Activated CD8-positive, alpha-beta memory T cell treated with anti-CD3 and anti-CD28 coated beads, Interleukin-2, amount 10 ng/mL, durations not matched to agents 7 days and 5 days (primary cell): ENCODE data around the gene FGD2. TPM values are rescaled to one million over a fixed set of nuclear protein-coding genes. Genes with fewer than 3 reads are reported as not detected.

Source experiments
- ATAC-seq: fragments of 150-1000 bp; cut with Tn5 transposase; one replicate; pipeline ENCODE4 v1.10.0; 2021; ENCODE audit warnings: moderate library complexity
- CTCF ChIA-PET: fragments of 350-600 bp; sonication (Branson Sonifier 250); formaldehyde crosslinking; loops from one replicate; lab custom pipeline; 2021; ENCODE audit warnings: antibody characterized with exemption; lab: Charles Lee
- DNase-seq: peaks from one replicate; pipeline ENCODE4 v3.0.0-alpha.2; 2020
- H3K27ac Mint-ChIP-seq: one replicate; pipeline ENCODE4 v1.8.0; 2021; ENCODE audit warnings: mild to moderate bottlenecking, mixed read lengths
- H3K27me3 Mint-ChIP-seq: one replicate; pipeline ENCODE4 v1.8.0; 2021; ENCODE audit warnings: mixed read lengths
- H3K36me3 Mint-ChIP-seq: one replicate; pipeline ENCODE4 v1.8.0; 2021; ENCODE audit warnings: mild to moderate bottlenecking, mixed read lengths
- H3K4me1 Mint-ChIP-seq: one replicate; pipeline ENCODE4 v1.8.0; 2021; ENCODE audit warnings: mixed read lengths
- H3K4me3 Mint-ChIP-seq: one replicate; pipeline ENCODE4 v1.8.0; 2021; ENCODE audit warnings: mild to moderate bottlenecking, moderate library complexity, mixed read lengths
- H3K9me3 Mint-ChIP-seq: one replicate; pipeline ENCODE4 v1.8.0; 2022; ENCODE audit warnings: low read depth, mixed read lengths
- total RNA-seq, 2 experiments: library from RNA; stranded (reverse); gene quantifications; one replicate each; pipeline ENCODE4 v1.2.3, GENCODE V29; 2021

Gene FGD2
- total RNA-seq, 2 experiments from 2014 or later, result 15.6 to 26.3 TPM

DNA sequence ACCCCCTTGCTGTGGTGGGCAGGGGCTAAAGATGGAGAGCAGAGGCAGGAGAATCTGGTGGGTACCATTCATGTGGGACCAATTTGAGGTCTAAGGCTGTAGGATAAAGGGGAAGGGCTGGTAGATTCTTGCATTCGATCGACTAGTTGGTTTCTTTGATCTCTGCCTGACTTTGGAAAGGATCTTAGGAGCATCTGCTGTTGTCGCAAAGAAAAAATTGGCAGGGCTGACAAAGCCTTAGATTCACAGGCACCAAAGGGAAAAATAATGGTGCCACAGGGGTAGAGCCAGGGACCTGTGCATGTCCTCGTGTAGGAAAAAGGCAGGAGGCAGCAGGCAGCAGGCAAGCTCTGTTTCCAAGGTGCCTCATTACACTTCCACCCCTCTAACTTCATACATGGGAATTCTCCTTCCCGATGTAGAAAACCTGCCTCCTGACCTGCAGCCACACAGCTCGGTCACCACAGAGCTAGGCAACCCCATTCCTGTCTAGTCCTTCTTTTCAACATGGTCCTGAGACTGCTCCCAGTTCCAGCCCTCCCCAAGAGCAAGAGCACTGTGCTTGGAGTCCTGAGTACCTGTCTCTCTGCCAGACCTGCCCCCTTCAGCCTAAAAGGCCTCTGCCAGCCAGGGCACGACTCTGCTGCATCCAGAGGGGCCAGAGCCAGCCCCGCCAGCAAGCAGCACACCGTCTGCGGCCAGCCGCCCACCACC lies 71.9 kb downstream of the FGD2 start:
- CTCF ChIA-PET, result interaction anchor here (0.7 to 1.1 kb wide), 2 partner anchors 12 to 25 kb away, joined by 3 read pairs; no protein-coding TSS in a partner anchor
- Mint-ChIP-seq H3K9me3 (no peaks in the 10 kb centered on the region), H3K4me3 (no peak overlapping the region), H3K27me3 (peaks cover 4% of the 10 kb centered on the region), H3K4me1 (peaks cover 11% of the 10 kb centered on the region), H3K27ac (no peak overlapping the region), H3K36me3 (no peaks in the 10 kb centered on the region)
- ATAC-seq, result no peak
- no peak for DNase-seq

DNA sequence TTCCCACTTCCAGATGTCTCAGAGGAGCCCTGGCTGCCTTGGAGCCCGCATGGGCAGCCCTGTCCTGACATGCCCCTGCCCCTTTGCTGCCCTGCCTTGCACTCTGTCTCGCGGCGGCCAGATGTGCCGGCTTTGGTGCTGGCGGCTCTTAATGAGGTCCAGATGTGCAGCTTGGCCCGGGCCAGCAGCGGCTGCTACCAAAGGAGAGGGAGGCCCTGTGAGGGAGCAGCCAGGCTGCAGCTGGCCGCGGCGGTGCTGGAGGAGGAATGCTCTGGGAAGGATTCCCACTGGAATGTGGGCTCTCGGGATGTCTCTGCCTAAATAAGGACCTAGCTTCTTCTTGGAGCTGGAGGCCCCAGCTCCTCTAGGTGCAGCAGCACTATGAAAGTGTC lies 72.4 kb downstream of the FGD2 start:
- DNase-seq (no peak), ATAC-seq (no peak)
- no peak overlapping the region for H3K4me3 Mint-ChIP-seq
- no peaks in the 10 kb centered on the region for H3K9me3 Mint-ChIP-seq
- CTCF ChIA-PET, result no interaction called here
- H3K4me1 Mint-ChIP-seq, result peaks cover 5% of the 10 kb centered on the region
- H3K36me3 Mint-ChIP-seq, result no peaks in the 10 kb centered on the region
- no peak overlapping the region for H3K27ac Mint-ChIP-seq
- H3K27me3 Mint-ChIP-seq, result peaks cover 4% of the 10 kb centered on the region

Other genes starting within 250 kb of the FGD2 start
- under 1 TPM; 0.79 to 0.94 TPM for gene CPNE5, start 166.2 kb upstream of the FGD2 start, total RNA-seq
- gene PPIL1, start 130.9 kb upstream of the FGD2 start, total RNA-seq, result 10 to 100 TPM; 30.8 to 39.9 TPM
- gene C6orf89, start 119.7 kb upstream of the FGD2 start, total RNA-seq, result 10 to 100 TPM; 46.4 to 47.7 TPM
- gene PI16, start 50.9 kb upstream of the FGD2 start, total RNA-seq, result 1 to 10 TPM in 1 of 2 experiments, under 1 TPM in 1; 0.37 to 2.0 TPM
- gene MTCH1, start 19.5 kb upstream of the FGD2 start, total RNA-seq, result 100 to 1,000 TPM; 125 to 167 TPM
- gene PIM1, start 164.5 kb downstream of the FGD2 start, total RNA-seq, result 100 to 1,000 TPM; 361 to 464 TPM